HFFc6 (cell line): ENCODE results near the gene VWCE. TPM values are rescaled to one million over a fixed set of nuclear protein-coding genes. Genes with fewer than 3 reads are reported as not detected.

Source experiments
- DNase-seq: peaks from one replicate; pipeline ENCODE4 v3.0.0-alpha.2; 2018
- H3K27ac Mint-ChIP-seq: 2 replicates; pipeline ENCODE4 v1.8.0; 2020; ENCODE audit warnings: mild to moderate bottlenecking, mixed read lengths
- H3K27me3 Mint-ChIP-seq: 2 replicates; pipeline ENCODE4 v1.8.0; 2021; ENCODE audit warnings: mild to moderate bottlenecking, moderate library complexity, mixed read lengths; ENCODE audit not compliant: insufficient read depth
- H3K36me3 Mint-ChIP-seq: 2 replicates; pipeline ENCODE4 v1.8.0; 2021; ENCODE audit warnings: low read depth, mixed read lengths
- H3K4me1 Mint-ChIP-seq: 2 replicates; pipeline ENCODE4 v1.8.0; 2020; ENCODE audit warnings: low read depth, mixed read lengths
- H3K4me3 Mint-ChIP-seq: 2 replicates; pipeline ENCODE4 v1.8.0; 2020; ENCODE audit warnings: mild to moderate bottlenecking, moderate library complexity, mixed read lengths
- H3K9me3 Mint-ChIP-seq: 2 replicates; pipeline ENCODE4 v1.8.0; 2020; ENCODE audit warnings: mild to moderate bottlenecking, mixed read lengths
- CTCF ChIP-seq: fragments of 200-600 bp; sonication (generic); IDR thresholded peaks from 2 replicates; pipeline ENCODE4 v1.5.0; 2021; ENCODE audit warnings: antibody characterized with exemption, mild to moderate bottlenecking
- total RNA-seq, 6 experiments: library from RNA; stranded (reverse); fragmentation: NEBNext Ultra II Directional; extraction: Animal tissue kit (Norgen Biotek cat#: 25700); gene quantifications; 2 replicates in 1 of 6; 3 replicates in 5 of 6; pipeline ENCODE4 v1.2.3, GENCODE V29; 2021

The VWCE gene
- total RNA-seq, 6 experiments from 2014 or later: 0.47 to 1.5 (median 0.74) TPM

DNA sequence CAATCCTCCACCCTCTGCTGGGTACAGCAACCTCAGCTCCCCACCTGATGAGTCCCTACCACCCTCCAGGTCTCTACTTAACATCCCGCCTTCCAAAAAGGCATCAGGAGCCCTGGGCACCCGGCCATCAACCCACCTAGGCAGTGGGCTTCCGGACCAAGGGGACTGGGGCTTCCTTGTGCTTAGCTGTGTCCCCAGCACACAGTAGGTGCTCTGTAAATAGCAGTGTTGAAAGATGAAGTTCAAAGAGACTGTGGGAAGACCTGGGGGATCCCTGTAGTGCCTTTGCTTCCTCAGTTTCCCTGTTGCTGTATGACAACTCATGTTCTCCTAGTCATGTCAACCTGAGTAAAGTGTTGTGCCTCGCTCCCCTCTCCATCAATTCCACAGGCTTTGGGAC lies 21.0 kb downstream of the VWCE start:
- Mint-ChIP-seq H3K9me3 (no peaks in the 10 kb centered on the region), H3K4me3 (no peak overlapping the region), H3K27ac (no peak overlapping the region), H3K27me3 (no peaks in the 10 kb centered on the region; the same call in 1 of the 2 replicates), H3K36me3 (no peaks in the 10 kb centered on the region), H3K4me1 (peaks cover 15% of the 10 kb centered on the region)
- TF ChIP-seq CTCF: no peak
- no peak for DNase-seq

DNA sequence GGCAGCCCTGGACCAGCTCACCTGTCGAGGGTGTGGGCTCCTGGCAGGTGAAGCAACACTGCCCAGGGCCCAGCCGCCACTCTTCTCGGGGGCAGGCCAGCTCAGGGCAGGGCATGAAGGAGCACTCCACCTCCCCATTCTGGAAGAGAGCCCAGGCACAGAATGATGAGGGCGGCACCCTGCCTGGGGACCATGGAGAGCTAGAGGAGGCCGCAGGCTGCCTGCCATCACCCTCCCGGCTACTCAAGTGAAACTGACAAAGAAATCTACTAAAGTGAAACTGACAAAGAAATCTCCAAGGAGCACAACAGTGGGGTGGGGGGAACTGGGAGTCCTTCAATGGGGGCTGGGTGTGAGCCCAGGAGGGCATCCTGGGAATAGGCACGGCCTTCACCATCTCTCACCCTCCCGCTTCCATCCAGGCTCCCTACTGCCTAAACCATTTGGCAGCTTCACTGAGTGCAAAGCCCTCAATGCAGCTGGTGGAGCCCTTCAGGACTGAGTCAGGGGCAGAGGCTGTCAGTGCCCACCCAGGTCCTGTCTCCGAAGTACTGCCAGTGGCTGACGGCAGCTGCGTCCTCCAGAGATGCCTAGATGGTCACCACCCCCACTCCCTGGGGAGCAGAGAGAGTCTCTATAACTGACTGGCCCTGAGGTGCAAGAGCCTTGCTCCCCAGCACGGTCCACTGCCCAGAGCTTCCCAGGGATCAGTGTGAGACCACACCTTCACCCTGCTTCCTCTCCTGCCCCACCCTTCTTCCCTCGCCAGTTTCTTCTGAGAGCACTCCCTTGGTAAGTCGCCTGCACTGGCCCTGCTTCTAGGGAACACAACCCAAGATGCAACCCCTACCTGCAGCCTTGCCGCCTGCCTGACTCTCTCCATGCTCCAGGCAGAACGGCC lies 21.7 kb downstream of the VWCE start:
- H3K4me3 Mint-ChIP-seq: no peak overlapping the region
- TF ChIP-seq CTCF: no peak
- no peaks in the 10 kb centered on the region; the same call in 1 of the 2 replicates for H3K27me3 Mint-ChIP-seq
- H3K27ac Mint-ChIP-seq: no peak overlapping the region
- H3K4me1 Mint-ChIP-seq: peaks cover 15% of the 10 kb centered on the region
- no peaks in the 10 kb centered on the region for H3K36me3 Mint-ChIP-seq
- no peak for DNase-seq
- no peaks in the 10 kb centered on the region for H3K9me3 Mint-ChIP-seq

GRCh38 chr11:61272731-61273130 lies 22.4 kb downstream of the VWCE start:
- no peak overlapping the region for H3K4me3 Mint-ChIP-seq
- H3K27ac Mint-ChIP-seq: no peak overlapping the region
- no peaks in the 10 kb centered on the region for H3K36me3 Mint-ChIP-seq
- TF ChIP-seq CTCF: no peak
- peaks cover 15% of the 10 kb centered on the region for H3K4me1 Mint-ChIP-seq
- H3K9me3 Mint-ChIP-seq: no peaks in the 10 kb centered on the region
- DNase-seq: no peak
- no peaks in the 10 kb centered on the region; the same call in 1 of the 2 replicates for H3K27me3 Mint-ChIP-seq

DNA sequence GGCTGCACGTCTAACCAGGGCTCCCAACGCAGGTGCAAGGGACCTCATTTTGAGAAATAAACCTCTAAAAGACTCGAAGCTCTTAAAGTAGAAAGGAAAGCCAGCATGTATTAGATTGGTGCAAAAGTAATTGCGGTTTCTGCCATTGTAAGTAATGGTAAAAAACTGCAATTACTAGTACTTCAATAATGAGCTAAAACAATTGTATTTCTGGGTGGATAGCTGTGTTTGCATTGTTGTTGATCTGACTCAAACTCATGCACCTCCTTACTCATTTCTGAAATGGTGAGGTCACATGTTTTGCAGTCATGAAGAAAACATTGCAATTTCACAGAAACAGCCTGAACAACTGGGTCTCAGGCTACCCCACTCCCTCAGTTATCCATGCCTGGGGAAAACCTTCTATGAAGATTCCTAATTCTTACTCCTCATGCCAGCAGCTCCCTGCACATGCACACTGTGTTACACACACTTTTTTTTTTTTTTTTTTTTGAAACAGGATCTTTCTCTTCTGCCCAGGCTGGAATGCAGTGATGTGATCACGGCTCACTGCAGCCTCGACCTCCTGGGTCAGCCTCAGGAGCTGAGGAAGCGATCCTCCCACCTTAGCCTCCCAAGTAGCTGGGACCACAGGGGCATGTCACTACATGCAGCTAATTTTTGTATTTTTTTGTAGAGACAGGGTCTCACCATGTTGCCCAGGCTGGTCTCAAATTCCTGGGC lies 24.6 kb downstream of the VWCE start:
- peak; percentile 67 for DNase-seq
- Mint-ChIP-seq H3K4me3 (no peak overlapping the region), H3K27ac (peak overlapping the region; percentile 39), H3K4me1 (peaks cover 21% of the 10 kb centered on the region), H3K9me3 (no peaks in the 10 kb centered on the region), H3K27me3 (no peaks in the 10 kb centered on the region; the same call in 1 of the 2 replicates), H3K36me3 (no peaks in the 10 kb centered on the region; the same call in 1 of the 2 replicates)
- no peak for TF ChIP-seq CTCF

GRCh38 chr11:61268588-61269250 lies 26.4 kb downstream of the VWCE start:
- Mint-ChIP-seq H3K4me1 (peaks cover 15% of the 10 kb centered on the region), H3K27ac (no peak overlapping the region), H3K4me3 (no peak overlapping the region), H3K27me3 (no peaks in the 10 kb centered on the region; the same call in 1 of the 2 replicates), H3K36me3 (no peaks in the 10 kb centered on the region; the same call in 1 of the 2 replicates), H3K9me3 (no peaks in the 10 kb centered on the region)
- TF ChIP-seq CTCF: no peak
- no peak for DNase-seq
